ENCODE measurements around the gene SH3GL1.
A peak's percentile ranks its signal among the peaks of the same experiment; 100 is the strongest.

GRCh38 chr19:4375164-4376027, 25.0 kb downstream of the SH3GL1 start:
- TF ChIP-seq CTCF (IDR thresholded peaks at IDR 0.05) (peak in 2 of 12 donors; percentile 20 to 28), POLR2A (IDR thresholded peaks at IDR 0.05) (no peak)
